Measurements from ENCODE around the gene SFT2D3. TPM values are rescaled to one million over a fixed set of nuclear protein-coding genes. Genes with fewer than 3 reads are reported as not detected.

The SFT2D3 gene
- total and polyA plus RNA-seq, 2 of the 8 experiments (the other 6 are each of a cell fraction or from before 2014, with no cell fraction given): 7.3 to 10.3 TPM

DNA sequence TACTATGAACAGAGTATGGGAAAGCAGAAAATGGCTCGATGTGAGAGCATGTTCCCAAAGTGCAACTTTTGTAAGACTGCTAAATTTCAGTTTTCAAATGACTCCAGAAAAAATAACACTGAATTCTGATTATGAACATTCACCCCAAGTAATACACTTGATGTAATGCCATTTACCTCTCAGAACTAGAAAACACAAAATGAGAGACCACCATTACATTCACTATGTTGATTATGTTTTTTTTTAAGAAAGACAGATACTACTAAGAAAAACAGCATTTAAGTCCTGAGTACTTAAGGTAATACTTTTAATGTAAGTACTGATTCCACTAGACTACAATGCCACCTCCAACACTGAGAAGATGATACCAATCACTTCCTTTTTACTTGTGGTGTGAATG is 38.5 kb downstream of the SFT2D3 start:
- H4K5ac ChIP-seq (ENCODE audit: insufficient read length, low read depth, low read length): no peak overlapping the region
- no peak overlapping the region for H2BK15ac ChIP-seq (ENCODE audit: low read length)
- H3K27ac ChIP-seq (ENCODE audit: low read depth, low read length): no peak overlapping the region
- no peak overlapping the region for H2BK12ac ChIP-seq (ENCODE audit: low read depth, low read length)
- no peak overlapping the region for H3K23ac ChIP-seq (ENCODE audit: insufficient read length)
- H3K14ac ChIP-seq (ENCODE audit: insufficient read length): no peak overlapping the region
- H2AK5ac ChIP-seq (ENCODE audit: low read depth, low read length): no peak overlapping the region
- no peaks in the 10 kb centered on the region for H3K79me2 ChIP-seq (ENCODE audit: control insufficient read depth in 1 of 2, insufficient read depth in 2 of 2, low read length in 2 of 2)
- H4K20me1 ChIP-seq (replicated peaks in 1 of 2; ENCODE audit: control insufficient read depth in 1 of 2, insufficient read depth in 2 of 2, low read length in 2 of 2): peaks cover 3 to 4% of the 10 kb centered on the region in 2 experiments
- FAIRE-seq (no peak), DNase-seq (ENCODE audit: low read depth in 1 of 2, low spot score in 2 of 2) (no peak)
- H3K18ac ChIP-seq (ENCODE audit: extremely low read depth, low read length): no peak overlapping the region
- H2BK5ac ChIP-seq (ENCODE audit: low read depth, low read length): no peak overlapping the region
- H3K4me1 ChIP-seq (replicated peaks in 1 of 4; ENCODE audit: control insufficient read depth in 3 of 4, insufficient read depth in 4 of 4, low read length in 3 of 4): no peaks in the 10 kb centered on the region
- no peak overlapping the region for H3K9ac ChIP-seq (replicated peaks in 1 of 4; ENCODE audit: extremely low read depth in 1 of 4, low read depth in 3 of 4, low read length in 3 of 4)
- no peak overlapping the region for H4K91ac ChIP-seq (replicated peaks; ENCODE audit: insufficient read length, low read length)
- no peak overlapping the region for H3K4me2 ChIP-seq (ENCODE audit: insufficient read depth in 1 of 2, low read depth in 2 of 2, low read length in 2 of 2)
- no peak overlapping the region for H3K4ac ChIP-seq (replicated peaks; ENCODE audit: insufficient read length, low read depth, low read length)
- H3K23me2 ChIP-seq (ENCODE audit: low read depth, low read length): no peaks in the 10 kb centered on the region
- TF ChIP-seq RBBP5 (IDR thresholded peaks at IDR 0.05; ENCODE audit: borderline replicate concordance, low read depth, low read length) (no peak), SP4 (IDR thresholded peaks at IDR 0.05; ENCODE audit: low read length) (no peak), HDAC6 (IDR thresholded peaks at IDR 0.05; ENCODE audit: low read depth, low read length) (no peak), JUND (IDR thresholded peaks at IDR 0.05; ENCODE audit: low read length) (no peak), GTF2F1 (IDR thresholded peaks at IDR 0.05; ENCODE audit: borderline replicate concordance, low read depth, low read length) (no peak), POLR2A (IDR thresholded peaks at IDR 0.05; ENCODE audit: control extremely low read depth in 1 of 2, low read depth in 2 of 2, low read length in 2 of 2) (no peak)
- TF ChIP-seq, protein P1, sequence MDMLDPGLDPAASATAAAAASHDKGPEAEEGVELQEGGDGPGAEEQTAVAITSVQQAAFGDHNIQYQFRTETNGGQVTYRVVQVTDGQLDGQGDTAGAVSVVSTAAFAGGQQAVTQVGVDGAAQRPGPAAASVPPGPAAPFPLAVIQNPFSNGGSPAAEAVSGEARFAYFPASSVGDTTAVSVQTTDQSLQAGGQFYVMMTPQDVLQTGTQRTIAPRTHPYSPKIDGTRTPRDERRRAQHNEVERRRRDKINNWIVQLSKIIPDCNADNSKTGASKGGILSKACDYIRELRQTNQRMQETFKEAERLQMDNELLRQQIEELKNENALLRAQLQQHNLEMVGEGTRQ (IDR thresholded peaks at IDR 0.05; ENCODE audit: low read length): no peak
- POLR2A ChIA-PET (ENCODE audit: partially characterized antibody): no interaction called here
- 87% methylated on average over 1 of the region's 1 CpG; no CpG with 5 or more reads in 1 of the 2 experiments for WGBS, 2 experiments (ENCODE audit: extremely low coverage in 1 of 2, insufficient coverage in 1 of 2, insufficient read length in 1 of 2, insufficient replicate concordance in 2 of 2, low coverage in 1 of 2, low lambda C conversion rate in 2 of 2, missing lambda C conversion rate in 1 of 2)
- CTCF ChIA-PET (ENCODE audit: partially characterized antibody): no interaction called here
- no peak overlapping the region for H2BK20ac ChIP-seq (ENCODE audit: low read length)
- no peaks in the 10 kb centered on the region for H3K27me3 ChIP-seq (replicated peaks in 1 of 4; ENCODE audit: control insufficient read depth in 3 of 4, extremely low read depth in 1 of 4, insufficient read depth in 3 of 4, low read length in 3 of 4)
- H3K4me3 ChIP-seq (ENCODE audit: extremely low read depth in 1 of 4, insufficient read depth in 2 of 4, low read depth in 3 of 4, low read length in 4 of 4): no peak overlapping the region
- H2AFZ ChIP-seq (ENCODE audit: low read length): no peak overlapping the region
- H3K36me3 ChIP-seq (ENCODE audit: control insufficient read depth in 2 of 4, insufficient read depth in 4 of 4, low read length in 3 of 4): peaks cover 0 to 15% (median 5%) of the 10 kb centered on the region in 4 experiments; a peak in 3 of 8 replicates
- H2BK120ac ChIP-seq (replicated peaks; ENCODE audit: low read depth, low read length): no peak overlapping the region
- H4K8ac ChIP-seq (ENCODE audit: extremely low read depth, insufficient read depth, low read length): no peak overlapping the region
- no peaks in the 10 kb centered on the region for H3K9me3 ChIP-seq (ENCODE audit: insufficient read depth in 2 of 2, low read depth in 1 of 2, low read length in 1 of 2)
- H3K56ac ChIP-seq (replicated peaks; ENCODE audit: insufficient read length, low read depth, low read length): no peak overlapping the region
- no peaks in the 10 kb centered on the region for H3K79me1 ChIP-seq (ENCODE audit: low read depth, low read length)

All from H1 (cell line).